Endothelial cell of umbilical vein (primary cell): ENCODE results near the gene HSPA1B. TPM values are rescaled to one million over a fixed set of nuclear protein-coding genes. Genes with fewer than 3 reads are reported as not detected.

Experiments
- BruUV-seq: library from RNA; stranded (reverse); fragments of 400-500 nt; replicated peaks from 2 replicates; lab custom pipeline; 2021; lab: Mats Ljungman, UMichigan
- CTCF ChIA-PET: fragments of 300-600, 350-600 bp; sonication (Branson Sonifier 250); formaldehyde crosslinking; loops from one replicate; lab custom pipeline; 2021; ENCODE audit warnings: antibody characterized with exemption, inconsistent platforms; lab: Charles Lee
- POLR2A ChIA-PET: fragments of 300-600, 350-600 bp; sonication (Branson Sonifier 250); formaldehyde crosslinking; loops from one replicate; lab custom pipeline; 2021; ENCODE audit warnings: antibody characterized with exemption, inconsistent platforms; lab: Charles Lee
- DNase-seq: peaks from one replicate; pipeline ENCODE4 v3.0.0-alpha.2; 2011; ENCODE audit warnings: low read depth, low spot score
- FAIRE-seq: peaks from 2 replicates; lab custom pipeline; 2011; peaks lifted over from hg19 to GRCh38; lab: Jason Lieb, UNC
- H2AFZ ChIP-seq: 2 replicates; pipeline ENCODE4 v1.6.0; 2012; ENCODE audit warnings: low read depth, low read length, control low read depth, inconsistent platforms
- H3K27ac ChIP-seq: 2 replicates; pipeline ENCODE4 v1.5.1; 2011; ENCODE audit warnings: low read depth, mild to moderate bottlenecking, control low read depth, low read length, moderate library complexity; ENCODE audit not compliant: insufficient read depth
- H3K27me3 ChIP-seq, 2 experiments: 2 replicates each; pipeline versions ENCODE4 v1.6.0 to v1.6.1; 2011; ENCODE audit warnings: low read length in 2 of 2, mixed read lengths in 1 of 2; ENCODE audit not compliant: control insufficient read depth in 2 of 2, insufficient read depth in 2 of 2
- H3K36me3 ChIP-seq, 2 experiments: 2 replicates in 1 of 2; 3 replicates in 1 of 2; pipeline ENCODE4 v1.5.1; 2011; ENCODE audit warnings: low read length in 2 of 2, mild to moderate bottlenecking in 1 of 2, moderate library complexity in 1 of 2; ENCODE audit not compliant: control insufficient read depth in 2 of 2, insufficient read depth in 2 of 2; ENCODE audit errors: extremely low read depth in 1 of 2
- H3K4me1 ChIP-seq: 3 replicates; pipeline ENCODE4 v1.5.1; 2011; ENCODE audit warnings: mild to moderate bottlenecking, low read length; ENCODE audit not compliant: control insufficient read depth, insufficient read depth; ENCODE audit errors: extremely low read depth
- H3K4me2 ChIP-seq: 2 replicates; pipeline ENCODE4 v1.6.1; 2011; ENCODE audit warnings: low read length, control low read depth, mixed read lengths; ENCODE audit not compliant: insufficient read depth
- H3K4me3 ChIP-seq, 3 experiments: fragments of 200-600 bp in 1 of 3; sonication (generic), shearing (Covaris generic) in 1 of 3; replicated peaks in 1 of 3; 2 replicates each; pipeline ENCODE4 v1.5.1; 2011 to 2016; ENCODE audit warnings: control low read depth in 3 of 3, low read length in 3 of 3, mild to moderate bottlenecking in 2 of 3, inconsistent platforms in 1 of 3, low read depth in 1 of 3, moderate library complexity in 1 of 3; ENCODE audit not compliant: insufficient read depth in 1 of 3
- H3K79me2 ChIP-seq: 2 replicates; pipeline ENCODE4 v1.6.0; 2012; ENCODE audit warnings: low read length, inconsistent platforms; ENCODE audit not compliant: control insufficient read depth, insufficient read depth
- H3K9ac ChIP-seq: replicated peaks from 2 replicates; pipeline ENCODE3; 2011; ENCODE audit warnings: low read length, control low read depth; ENCODE audit not compliant: insufficient read depth; ENCODE audit errors: extremely low read depth
- H3K9me1 ChIP-seq: replicated peaks from 3 replicates; pipeline ENCODE4 v1.6.0; 2011; ENCODE audit warnings: mild to moderate bottlenecking, low read length; ENCODE audit not compliant: control insufficient read depth, insufficient read depth; ENCODE audit errors: extremely low read depth
- H3K9me3 ChIP-seq: replicated peaks from 2 replicates; pipeline ENCODE4 v1.5.1; 2012; ENCODE audit warnings: low read length, inconsistent platforms; ENCODE audit not compliant: control insufficient read depth, insufficient read depth
- H4K20me1 ChIP-seq: replicated peaks from 2 replicates; pipeline ENCODE3; 2011; ENCODE audit warnings: mild to moderate bottlenecking, low read length; ENCODE audit not compliant: control insufficient read depth, insufficient read depth; ENCODE audit errors: extremely low read depth
- CTCF ChIP-seq, 2 donors: IDR thresholded peaks; 1 replicate in 1 of 2; 2 replicates in 1 of 2; pipeline ENCODE4 v1.5.1; 2011; ENCODE audit warnings: low read length in 2 of 2, mild to moderate bottlenecking in 2 of 2, moderate library complexity in 2 of 2, control low read depth in 1 of 2, inconsistent platforms in 1 of 2, low read depth in 1 of 2; ENCODE audit not compliant: insufficient read depth in 1 of 2; ENCODE audit errors: extremely low read depth in 1 of 2
- EZH2 ChIP-seq: IDR thresholded peaks from 2 replicates; pipeline ENCODE4 v1.6.1; 2012; ENCODE audit warnings: borderline replicate concordance, low read depth, mild to moderate bottlenecking, moderate library complexity, low read length, inconsistent platforms; ENCODE audit not compliant: severe bottlenecking
- FOS ChIP-seq: IDR thresholded peaks from 2 replicates; pipeline ENCODE4 v1.6.1; 2011; ENCODE audit warnings: mild to moderate bottlenecking, low read length, moderate library complexity, borderline replicate concordance; ENCODE audit not compliant: insufficient read depth
- GATA2 ChIP-seq: IDR thresholded peaks from 2 replicates; pipeline ENCODE4 v1.7.0; 2011; ENCODE audit warnings: low read depth, mild to moderate bottlenecking, moderate library complexity, mixed read lengths, low read length; ENCODE audit not compliant: insufficient read length, insufficient read depth
- JUN ChIP-seq: IDR thresholded peaks from 2 replicates; pipeline ENCODE4 v1.6.1; 2011; ENCODE audit warnings: borderline replicate concordance, low read depth; ENCODE audit not compliant: insufficient read length, insufficient read depth
- MYC ChIP-seq: IDR thresholded peaks from one replicate; pipeline ENCODE4 v1.6.1; 2011; ENCODE audit warnings: mild to moderate bottlenecking, low read depth, low read length
- POLR2A ChIP-seq: IDR thresholded peaks from 2 replicates; pipeline ENCODE4 v1.6.1; 2012; ENCODE audit warnings: low read depth, mild to moderate bottlenecking, control low read depth, low read length
- POLR2AphosphoS5 ChIP-seq: IDR thresholded peaks from 2 replicates; pipeline ENCODE4 v1.6.1; 2012; ENCODE audit warnings: low read depth, mild to moderate bottlenecking, control low read depth, low read length, moderate library complexity; ENCODE audit not compliant: insufficient read depth
- dilution Hi-C: fragments of 300-500 bp; cut with MboI; formaldehyde crosslinking; loops from one replicate; pipeline ENCODE4 v1.15.0; 2019; ENCODE audit warnings: low sequenced_read_pairs; ENCODE audit not compliant: extremely low pct_ligation_motif_present
- intact Hi-C: fragments of 100-400 bp; cut with micrococcal nuclease; formaldehyde crosslinking; loops from one replicate; pipeline ENCODE4 v1.10.0; 2022
- polyA plus RNA-seq, 4 experiments: library from polyadenylated mRNA; depleted of rRNA in 3 of 4; stranded (reverse) in 3 of 4; unstranded in 1 of 4; fragments of >200 nt; gene quantifications; 2 replicates each; pipeline versions ENCODE4 v1.2.1 to v1.2.3, GENCODE V29; 2011 to 2012; ENCODE audit warnings: missing spikeins in 1 of 4
- total RNA-seq: library from RNA; stranded (reverse); gene quantifications from 2 replicates; pipeline ENCODE4 v1.2.3, GENCODE V29; 2021
- TF ChIP-seq, protein P1 (sequence below): IDR thresholded peaks from 2 replicates; pipeline ENCODE4 v1.6.1; 2011; ENCODE audit not compliant: insufficient read depth, insufficient read length

Gene HSPA1B
- total and polyA plus RNA-seq, 2 donors (not counting 3 experiments of a cell fraction or from before 2014, with no cell fraction given) = 27.1 to 54.0 TPM

GRCh38 chr6:31850765-31851484, 23.4 kb downstream of the HSPA1B start:
- CTCF ChIA-PET = no interaction called here
- Histone ChIP-seq H2AFZ (no peak overlapping the region), H4K20me1 (no peaks in the 10 kb centered on the region), H3K27ac (no peak overlapping the region), H3K4me2 (no peak overlapping the region), H3K9me1 (no peaks in the 10 kb centered on the region), H3K9ac (no peak overlapping the region), H3K27me3 (no peaks in the 10 kb centered on the region), H3K4me1 (no peaks in the 10 kb centered on the region), H3K36me3 (no peaks in the 10 kb centered on the region), H3K4me3 (no peak overlapping the region), H3K79me2 (no peaks in the 10 kb centered on the region), H3K9me3 (no peaks in the 10 kb centered on the region)
- FAIRE-seq (no peak), DNase-seq (no peak)
- TF ChIP-seq GATA2 (no peak), EZH2 (no peak), CTCF (IDR thresholded peaks at IDR 0.05; ENCODE audit: extremely low read depth in 1 of 2, insufficient read depth in 1 of 2, low read depth in 1 of 2, low read length in 2 of 2) (no peak), FOS (no peak), MYC (no peak), JUN (no peak), POLR2A (no peak), POLR2AphosphoS5 (no peak)
- TF ChIP-seq, protein P1, sequence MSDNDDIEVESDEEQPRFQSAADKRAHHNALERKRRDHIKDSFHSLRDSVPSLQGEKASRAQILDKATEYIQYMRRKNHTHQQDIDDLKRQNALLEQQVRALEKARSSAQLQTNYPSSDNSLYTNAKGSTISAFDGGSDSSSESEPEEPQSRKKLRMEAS = no peak
- dilution Hi-C loops = no loop called here
- no TSS peak for BruUV-seq
- POLR2A ChIA-PET = no interaction called here
- intact Hi-C loops = no loop called here
